HepG2 (cell line): Measurements from ENCODE around the gene FBXL4. TPM values are rescaled to one million over a fixed set of nuclear protein-coding genes. Genes with fewer than 3 reads are reported as not detected.

ENCODE experiments used
- ADNP ChIP-seq: sonication (generic); formaldehyde crosslinking; IDR thresholded peaks from 2 replicates; pipeline ENCODE4 v1.4.0; 2020; ENCODE audit warnings: missing genetic modification reagents
- ARID5B ChIP-seq: IDR thresholded peaks from 2 replicates; pipeline ENCODE4 v1.4.0; 2020; ENCODE audit warnings: mild to moderate bottlenecking, missing genetic modification reagents
- DBP ChIP-seq: sonication (generic); formaldehyde crosslinking; IDR thresholded peaks from 2 replicates; pipeline ENCODE4 v1.4.0; 2020; ENCODE audit warnings: missing genetic modification reagents; ENCODE audit errors: not compliant biosample characterization
- HNRNPLL ChIP-seq: fragments of 200-400 bp; formaldehyde crosslinking; IDR thresholded peaks from 2 replicates; pipeline ENCODE4 v1.6.1; 2017; ENCODE audit warnings: mild to moderate bottlenecking, low read depth, low read length; ENCODE audit not compliant: poor library complexity, severe bottlenecking
- KDM2A ChIP-seq: sonication (generic); formaldehyde crosslinking; IDR thresholded peaks from 2 replicates; pipeline ENCODE4 v1.4.0; 2020; ENCODE audit warnings: low read depth, missing genetic modification reagents, borderline replicate concordance
- KDM5B ChIP-seq: sonication (generic); formaldehyde crosslinking; IDR thresholded peaks from 2 replicates; pipeline ENCODE4 v1.4.0; 2020; ENCODE audit warnings: missing genetic modification reagents, mild to moderate bottlenecking, borderline replicate concordance
- KLF13 ChIP-seq: sonication (generic); formaldehyde crosslinking; IDR thresholded peaks from 2 replicates; pipeline ENCODE4 v1.4.0; 2020; ENCODE audit warnings: mild to moderate bottlenecking, missing genetic modification reagents
- MXI1 ChIP-seq: IDR thresholded peaks from 3 replicates; pipeline ENCODE4 v1.6.1; 2012; ENCODE audit warnings: low read depth, low read length, inconsistent platforms, borderline replicate concordance
- NONO ChIP-seq, 2 experiments: fragments of 450-650 bp in 1 of 2; sonication (generic) in 1 of 2; formaldehyde crosslinking in 1 of 2; IDR thresholded peaks in 1 of 2; conservative IDR thresholded peaks in 1 of 2; 2 replicates each; pipeline versions ENCODE4 v1.6.1 to v1.8.0; 2017 to 2022; ENCODE audit warnings: mild to moderate bottlenecking in 1 of 2, missing genetic modification reagents in 1 of 2, moderate library complexity in 1 of 2
- NR2F2 ChIP-seq: IDR thresholded peaks from 2 replicates; pipeline ENCODE4 v1.6.1; 2012; ENCODE audit warnings: low read depth, inconsistent platforms, borderline replicate concordance
- PHF5A ChIP-seq: IDR thresholded peaks from one replicate; pipeline ENCODE4 v1.6.1; 2018; ENCODE audit warnings: low read depth, missing genetic modification reagents; ENCODE audit not compliant: unreplicated experiment
- RBM39 ChIP-seq: fragments of 200-400 bp; formaldehyde crosslinking; IDR thresholded peaks from one replicate; pipeline ENCODE4 v1.6.1; 2018; ENCODE audit warnings: antibody characterized with exemption, mild to moderate bottlenecking, low read depth, low read length; ENCODE audit not compliant: poor library complexity, severe bottlenecking
- TFDP2 ChIP-seq: sonication (generic); formaldehyde crosslinking; IDR thresholded peaks from 2 replicates; pipeline ENCODE4 v1.4.0; 2020; ENCODE audit warnings: missing genetic modification reagents
- U2AF2 ChIP-seq: fragments of 200-400 bp; formaldehyde crosslinking; IDR thresholded peaks from 2 replicates; pipeline ENCODE4 v1.6.1; 2017; ENCODE audit warnings: low read depth, mild to moderate bottlenecking, low read length
- ZBTB34 ChIP-seq: sonication (generic); formaldehyde crosslinking; IDR thresholded peaks from 2 replicates; pipeline ENCODE4 v1.8.0; 2022; ENCODE audit warnings: mild to moderate bottlenecking, missing genetic modification reagents
- ZC3H13 ChIP-seq: sonication (generic); formaldehyde crosslinking; IDR thresholded peaks from 2 replicates; pipeline ENCODE4 v1.8.1; 2023; ENCODE audit warnings: mild to moderate bottlenecking, missing genetic modification reagents, moderate library complexity
- ZNF335 ChIP-seq: sonication (generic); formaldehyde crosslinking; IDR thresholded peaks from 2 replicates; pipeline ENCODE4 v1.4.0; 2020; ENCODE audit warnings: missing genetic modification reagents
- ZNF501 ChIP-seq: sonication (generic); formaldehyde crosslinking; IDR thresholded peaks from 2 replicates; pipeline ENCODE4 v1.5.1; 2020; ENCODE audit warnings: mild to moderate bottlenecking, moderate library complexity, missing genetic modification reagents
- ZNF556 ChIP-seq: sonication (generic); formaldehyde crosslinking; IDR thresholded peaks from 2 replicates; pipeline ENCODE4 v1.4.0; 2020; ENCODE audit warnings: mild to moderate bottlenecking, missing genetic modification reagents, borderline replicate concordance
- ZNF674 ChIP-seq: sonication (generic); formaldehyde crosslinking; IDR thresholded peaks from 2 replicates; pipeline ENCODE4 v1.5.0; 2020; ENCODE audit warnings: low read depth, mild to moderate bottlenecking, missing genetic modification reagents
- polyA plus RNA-seq, 8 experiments: library from polyadenylated mRNA; depleted of rRNA in 3 of 8; stranded (reverse) in 7 of 8; unstranded in 1 of 8; fragments of >200 nt; fragmentation: Illumina TruSeq in 4 of 8; extraction: Trizol in 4 of 8; gene quantifications; 2 replicates each; pipeline versions ENCODE4 v1.2.1 to v1.2.3, GENCODE V29; 2011 to 2016; ENCODE audit warnings: low read depth in 4 of 8, missing spikeins in 1 of 8, mixed read lengths in 1 of 8; ENCODE audit not compliant: insufficient read depth in 1 of 8
- total RNA-seq, 5 experiments: library from RNA; depleted of rRNA; stranded (reverse); fragments of >200 nt; fragmentation: Illumina TruSeq; extraction: Trizol; gene quantifications; 2 replicates each; pipeline ENCODE4 v1.2.3, GENCODE V29; 2016; ENCODE audit warnings: low read depth in 1 of 5

FBXL4 gene
- total and polyA plus RNA-seq, 2 of the 13 experiments (the other 11 are each of a cell fraction or from before 2014, with no cell fraction given), result 13.2 to 17.6 TPM

- TF ChIP-seq ZBTB34 (CRISPR knock-in tag) (no peak), PHF5A (CRISPR knock-in tag) (peak; percentile 13), NR2F2 (no peak), ZNF556 (no peak), DBP (CRISPR knock-in tag) (peak; percentile 2), ZC3H13 (CRISPR knock-in tag) (peak; percentile 74), KLF13 (CRISPR knock-in tag) (no peak), MXI1 (peak; percentile 66; the same call in 1 of the 3 replicates), RBM39 (peak; percentile 65), ADNP (CRISPR knock-in tag) (no peak), NONO (IDR thresholded peaks at IDR 0.05) (no peak), NONO (CRISPR knock-in tag; conservative IDR thresholded peaks at IDR 0.05) (peak; percentile 75), TFDP2 (CRISPR knock-in tag) (0 out of 2 replicates have a peak, but pooled peaks have one; percentile 18), ZNF674 (CRISPR knock-in tag) (0 out of 2 replicates have a peak, but pooled peaks have one; percentile 59), U2AF2 (no peak), KDM5B (CRISPR knock-in tag) (peak; percentile 65; the same call in 1 of the 2 replicates), KDM2A (CRISPR knock-in tag) (peak; percentile 67), ARID5B (CRISPR knock-in tag) (peak; percentile 38; the same call in 1 of the 2 replicates), ZNF501 (CRISPR knock-in tag) (peak; percentile 11; the same call in 1 of the 2 replicates), HNRNPLL (peak; percentile 64), ZNF335 (CRISPR knock-in tag) (0 out of 2 replicates have a peak, but pooled peaks have one; percentile 35)
These were observed at the start of gene FBXL4 (continued) for GRCh38 chr6:98947411-98948292.
